Measurements from ENCODE around the gene LST1. TPM values are rescaled to one million over a fixed set of nuclear protein-coding genes. Genes with fewer than 3 reads are reported as not detected.
A peak's percentile ranks its signal among the peaks of the same experiment; 100 is the strongest.

LST1 gene
- total RNA-seq, 1 experiment from 2014 or later = 1.6 TPM

DNA sequence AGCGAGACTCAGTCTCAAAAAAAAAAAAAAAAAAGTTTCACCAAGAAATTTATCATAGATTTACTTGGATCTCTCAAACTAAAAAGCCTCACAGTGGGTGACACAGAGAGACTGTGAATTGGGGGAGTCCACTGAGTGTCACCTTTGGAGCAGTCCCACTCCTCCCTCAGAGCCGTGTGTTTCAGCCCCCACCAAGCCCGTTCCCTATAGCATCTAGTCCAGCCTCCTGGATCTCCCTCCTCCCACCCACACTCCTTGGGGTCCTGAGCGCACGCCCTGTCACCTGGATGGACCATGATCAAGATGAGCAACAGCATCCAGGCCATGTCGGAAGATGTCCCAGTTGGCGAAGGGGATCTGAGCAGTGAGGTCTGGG lies 6.3 kb downstream of the LST1 start:
- Histone ChIP-seq H3K4me2 (no peak overlapping the region), H3K9me2 (ENCODE audit: insufficient read depth) (no peaks in the 10 kb centered on the region), H3K36me3 (ENCODE audit: low read depth) (no peaks in the 10 kb centered on the region), H2AFZ (no peak overlapping the region), H3K27me3 (ENCODE audit: insufficient read depth, low read depth) (no peaks in the 10 kb centered on the region), H3K27ac (no peak overlapping the region), H3K9me3 (ENCODE audit: insufficient read depth, low read depth) (no peaks in the 10 kb centered on the region), H3K4me1 (replicated peaks; ENCODE audit: insufficient read depth) (no peaks in the 10 kb centered on the region), H3F3A (ENCODE audit: insufficient read depth, low read depth) (no peaks in the 10 kb centered on the region), H3K4me3 (no peak overlapping the region), H3K79me2 (ENCODE audit: low read depth) (no peaks in the 10 kb centered on the region), H4K20me1 (ENCODE audit: insufficient read depth) (no peaks in the 10 kb centered on the region)
- DNase-seq = no peak
- no TSS peak for BruUV-seq (replicated peaks)
- POLR2A ChIA-PET (ENCODE audit: unreplicated experiment) = no interaction called here
- CTCF ChIA-PET = interaction anchor here (0.6 kb wide), 1 partner anchor 328 kb away, joined by 5 read pairs; no protein-coding TSS in a partner anchor
- TF ChIP-seq EZH2 (IDR thresholded peaks at IDR 0.05; ENCODE audit: low read depth) = no peak
- TF ChIP-seq, protein P1, sequence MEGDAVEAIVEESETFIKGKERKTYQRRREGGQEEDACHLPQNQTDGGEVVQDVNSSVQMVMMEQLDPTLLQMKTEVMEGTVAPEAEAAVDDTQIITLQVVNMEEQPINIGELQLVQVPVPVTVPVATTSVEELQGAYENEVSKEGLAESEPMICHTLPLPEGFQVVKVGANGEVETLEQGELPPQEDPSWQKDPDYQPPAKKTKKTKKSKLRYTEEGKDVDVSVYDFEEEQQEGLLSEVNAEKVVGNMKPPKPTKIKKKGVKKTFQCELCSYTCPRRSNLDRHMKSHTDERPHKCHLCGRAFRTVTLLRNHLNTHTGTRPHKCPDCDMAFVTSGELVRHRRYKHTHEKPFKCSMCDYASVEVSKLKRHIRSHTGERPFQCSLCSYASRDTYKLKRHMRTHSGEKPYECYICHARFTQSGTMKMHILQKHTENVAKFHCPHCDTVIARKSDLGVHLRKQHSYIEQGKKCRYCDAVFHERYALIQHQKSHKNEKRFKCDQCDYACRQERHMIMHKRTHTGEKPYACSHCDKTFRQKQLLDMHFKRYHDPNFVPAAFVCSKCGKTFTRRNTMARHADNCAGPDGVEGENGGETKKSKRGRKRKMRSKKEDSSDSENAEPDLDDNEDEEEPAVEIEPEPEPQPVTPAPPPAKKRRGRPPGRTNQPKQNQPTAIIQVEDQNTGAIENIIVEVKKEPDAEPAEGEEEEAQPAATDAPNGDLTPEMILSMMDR (conservative IDR thresholded peaks at IDR 0.05) = no peak
- intact Hi-C loops (cut with micrococcal nuclease; ENCODE audit: unreplicated experiment) = no loop called here

DNA sequence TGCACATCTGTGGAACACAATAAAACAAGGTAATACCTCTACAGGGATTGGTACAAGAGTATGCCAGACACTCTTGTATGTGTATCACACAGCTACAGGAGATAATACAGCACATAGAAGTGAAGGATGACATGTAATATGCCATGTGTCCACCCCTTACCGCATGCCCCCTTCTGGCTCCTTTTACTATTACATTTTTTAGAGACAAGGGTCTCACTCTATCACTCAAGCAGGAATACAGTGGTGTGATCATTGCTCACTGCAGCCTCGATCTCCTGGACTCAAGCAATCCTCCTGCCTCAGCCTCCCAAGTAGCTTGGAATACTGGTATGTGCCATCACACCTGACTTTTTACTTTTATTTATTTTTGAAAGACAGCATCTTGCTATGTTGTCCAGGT lies 10.9 kb downstream of the LST1 start:
- H4K20me1 ChIP-seq (ENCODE audit: insufficient read depth) = no peaks in the 10 kb centered on the region
- DNase-seq = no peak
- no peaks in the 10 kb centered on the region for H3K36me3 ChIP-seq (ENCODE audit: low read depth)
- H3K9me3 ChIP-seq (ENCODE audit: insufficient read depth, low read depth) = no peaks in the 10 kb centered on the region
- POLR2A ChIA-PET (ENCODE audit: unreplicated experiment) = interaction anchor here (0.5 kb wide), 1 partner anchor 49 kb away, joined by 6 read pairs; no protein-coding TSS in a partner anchor
- H3F3A ChIP-seq (ENCODE audit: insufficient read depth, low read depth) = no peaks in the 10 kb centered on the region
- no peaks in the 10 kb centered on the region for H3K9me2 ChIP-seq (ENCODE audit: insufficient read depth)
- H3K79me2 ChIP-seq (ENCODE audit: low read depth) = no peaks in the 10 kb centered on the region
- no peak overlapping the region for H3K27ac ChIP-seq
- no peak overlapping the region for H3K4me2 ChIP-seq
- no peaks in the 10 kb centered on the region for H3K27me3 ChIP-seq (ENCODE audit: insufficient read depth, low read depth)
- H2AFZ ChIP-seq = no peak overlapping the region
- TF ChIP-seq EZH2 (IDR thresholded peaks at IDR 0.05; ENCODE audit: low read depth) = no peak
- TF ChIP-seq, protein P1 (conservative IDR thresholded peaks at IDR 0.05) = peak; percentile 53
- BruUV-seq (replicated peaks) = no TSS peak
- H3K4me1 ChIP-seq (replicated peaks; ENCODE audit: insufficient read depth) = no peaks in the 10 kb centered on the region
- H3K4me3 ChIP-seq = no peak overlapping the region
- CTCF ChIA-PET = interaction anchor here (0.9 to 4.0 kb wide), 4 partner anchors 13 to 48 kb away, joined by 3 to 30 read pairs (median 3); no protein-coding TSS in a partner anchor
- intact Hi-C loops (cut with micrococcal nuclease; ENCODE audit: unreplicated experiment) = no loop called here

DNA sequence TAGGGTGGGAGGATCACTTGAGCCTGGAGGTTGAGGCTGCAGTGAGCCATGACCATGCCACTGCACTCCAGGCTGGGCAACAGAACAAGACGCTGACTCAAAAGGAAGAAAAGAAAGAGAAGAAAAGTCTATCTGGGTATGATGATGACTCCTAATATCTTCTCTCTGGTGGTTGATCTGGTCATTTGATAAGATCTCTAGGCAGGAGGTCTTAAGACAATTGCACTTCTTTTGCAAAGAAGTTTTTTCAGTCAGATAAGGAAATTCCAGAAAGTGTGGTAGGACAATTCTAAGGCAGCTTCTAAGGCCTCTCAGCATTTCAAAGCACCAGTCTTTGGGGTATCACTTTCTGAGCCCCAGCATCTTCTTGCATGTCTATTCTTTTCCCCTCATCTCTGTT lies 21.2 kb downstream of the LST1 start:
- ChIA-PET CTCF (interaction anchor here (0.7 kb wide), 1 partner anchor 28 kb away, joined by 6 read pairs; no protein-coding TSS in a partner anchor), POLR2A (ENCODE audit: unreplicated experiment) (no interaction called here)
- H4K20me1 ChIP-seq (ENCODE audit: insufficient read depth) = no peaks in the 10 kb centered on the region
- TF ChIP-seq EZH2 (IDR thresholded peaks at IDR 0.05; ENCODE audit: low read depth) = no peak
- TF ChIP-seq, protein P1 (conservative IDR thresholded peaks at IDR 0.05) = no peak
- H3K27me3 ChIP-seq (ENCODE audit: insufficient read depth, low read depth) = no peaks in the 10 kb centered on the region
- no peak overlapping the region for H3K4me3 ChIP-seq
- no peaks in the 10 kb centered on the region for H3F3A ChIP-seq (ENCODE audit: insufficient read depth, low read depth)
- no peak for DNase-seq
- H3K27ac ChIP-seq = no peak overlapping the region
- BruUV-seq (replicated peaks) = no TSS peak
- H3K79me2 ChIP-seq (ENCODE audit: low read depth) = no peaks in the 10 kb centered on the region
- H3K4me2 ChIP-seq = no peak overlapping the region
- intact Hi-C loops (cut with micrococcal nuclease; ENCODE audit: unreplicated experiment) = no loop called here
- no peaks in the 10 kb centered on the region for H3K4me1 ChIP-seq (replicated peaks; ENCODE audit: insufficient read depth)
- no peaks in the 10 kb centered on the region for H3K9me2 ChIP-seq (ENCODE audit: insufficient read depth)
- no peaks in the 10 kb centered on the region for H3K36me3 ChIP-seq (ENCODE audit: low read depth)
- H2AFZ ChIP-seq = no peak overlapping the region
- no peaks in the 10 kb centered on the region for H3K9me3 ChIP-seq (ENCODE audit: insufficient read depth, low read depth)

Data from PC-9 (cell line).